K562 (cell line): Measurements from ENCODE around the gene MYO1E. TPM values are rescaled to one million over a fixed set of nuclear protein-coding genes. Genes with fewer than 3 reads are reported as not detected.

Experiments
- BRCA1 ChIP-seq, 2 experiments: fragments of 450-650 bp in 1 of 2; sonication (generic) in 1 of 2; formaldehyde crosslinking in 1 of 2; IDR thresholded peaks; 2 replicates each; pipeline versions ENCODE4 v1.5.0 to v1.6.1; 2017 to 2020; ENCODE audit warnings: mild to moderate bottlenecking in 1 of 2, missing genetic modification reagents in 1 of 2
- CAMTA2 ChIP-seq: fragments of 250-450 bp; sonication (Bioruptor Pico); conservative IDR thresholded peaks from 2 replicates; pipeline ENCODE4 v1.5.1; 2022
- CBX2 ChIP-seq: fragments of 200-600 bp; sonication (generic); IDR thresholded peaks from one replicate; pipeline ENCODE4 v1.6.1; 2012; ENCODE audit warnings: mild to moderate bottlenecking, low read length, inconsistent platforms; ENCODE audit not compliant: insufficient read depth, poor library complexity, severe bottlenecking
- CBX5 ChIP-seq: IDR thresholded peaks from 2 replicates; pipeline ENCODE4 v1.6.1; 2014; ENCODE audit warnings: low read depth, borderline replicate concordance
- CREB3L1 ChIP-seq: fragments of 450-650 bp; IDR thresholded peaks from 2 replicates; pipeline ENCODE4 v1.6.1; 2014; ENCODE audit warnings: low read depth, mild to moderate bottlenecking, moderate library complexity, borderline replicate concordance
- ESRRB ChIP-seq: fragments of 250-450 bp; sonication (Bioruptor Pico); IDR thresholded peaks from 2 replicates; pipeline ENCODE4 v1.5.0; 2020; ENCODE audit warnings: mild to moderate bottlenecking, moderate library complexity, borderline replicate concordance
- FOXK2 ChIP-seq, 2 experiments: fragments of 450-650 bp; IDR thresholded peaks in 1 of 2; conservative IDR thresholded peaks in 1 of 2; 2 replicates each; pipeline ENCODE4 v1.6.1; 2016; ENCODE audit warnings: low read depth in 2 of 2, mild to moderate bottlenecking in 1 of 2
- HNRNPUL1 ChIP-seq: fragments of 200-400 bp; formaldehyde crosslinking; IDR thresholded peaks from 2 replicates; pipeline ENCODE4 v1.6.1; 2017; ENCODE audit warnings: low read length
- KAT7 ChIP-seq: sonication (generic); formaldehyde crosslinking; IDR thresholded peaks from 2 replicates; pipeline ENCODE4 v1.8.0; 2022; ENCODE audit warnings: missing genetic modification reagents, mild to moderate bottlenecking, borderline replicate concordance
- MCM5 ChIP-seq: fragments of 450-650 bp; IDR thresholded peaks from 2 replicates; pipeline ENCODE4 v1.6.1; 2016; ENCODE audit warnings: low read depth
- MIER1 ChIP-seq: fragments of 450-650 bp; IDR thresholded peaks from 2 replicates; pipeline ENCODE4 v1.6.1; 2016; ENCODE audit warnings: antibody characterized with exemption, mild to moderate bottlenecking, low read depth
- MXD1 ChIP-seq: fragments of 250-450 bp; sonication (Bioruptor Pico); IDR thresholded peaks from 2 replicates; pipeline ENCODE4 v1.8.0; 2021; ENCODE audit warnings: borderline replicate concordance, mild to moderate bottlenecking, moderate library complexity; ENCODE audit not compliant: poor library complexity, severe bottlenecking
- PHB2 ChIP-seq: fragments of 450-650 bp; IDR thresholded peaks from 2 replicates; pipeline ENCODE4 v1.6.1; 2017; ENCODE audit warnings: low read depth
- SAFB ChIP-seq: fragments of 200-400 bp; formaldehyde crosslinking; IDR thresholded peaks from 2 replicates; pipeline ENCODE4 v1.6.1; 2017; ENCODE audit warnings: low read depth, low read length, borderline replicate concordance
- SMARCC2 ChIP-seq: fragments of 450-650 bp; IDR thresholded peaks from 2 replicates; pipeline ENCODE4 v1.6.1; 2017; ENCODE audit warnings: antibody characterized with exemption, moderate library complexity, mild to moderate bottlenecking, low read depth
- TSC22D4 ChIP-seq: fragments of 450-650 bp; IDR thresholded peaks from 2 replicates; pipeline ENCODE4 v1.6.1; 2016; ENCODE audit warnings: missing genetic modification characterization, missing biosample characterization, control low read depth
- USF2 ChIP-seq: sonication (generic); formaldehyde crosslinking; IDR thresholded peaks from 2 replicates; pipeline ENCODE4 v1.5.0; 2020; ENCODE audit warnings: missing genetic modification reagents
- ZNF274 ChIP-seq: IDR thresholded peaks from 2 replicates; pipeline ENCODE4 v1.6.1; 2011; ENCODE audit warnings: low read depth, mild to moderate bottlenecking, low read length, moderate library complexity, borderline replicate concordance
- ZNF277 ChIP-seq: fragments of 250-450 bp; sonication (Bioruptor Pico); IDR thresholded peaks from 2 replicates; pipeline ENCODE4 v1.8.0; 2022; ENCODE audit warnings: inconsistent platforms, mild to moderate bottlenecking, moderate library complexity, borderline replicate concordance
- ZNF512 ChIP-seq: IDR thresholded peaks from 2 replicates; pipeline ENCODE4 v1.6.1; 2016; ENCODE audit warnings: missing genetic modification characterization, missing compliant biosample characterization
- ZNF785 ChIP-seq: fragments of 250-450 bp; sonication (Bioruptor Pico); IDR thresholded peaks from 2 replicates; pipeline ENCODE4 v1.4.0; 2020; ENCODE audit warnings: mild to moderate bottlenecking
- ZSCAN32 ChIP-seq: fragments of 450-650 bp; formaldehyde crosslinking; IDR thresholded peaks from 2 replicates; pipeline ENCODE4 v1.4.0; 2020; ENCODE audit warnings: mild to moderate bottlenecking, moderate library complexity
- polyA plus RNA-seq, 8 experiments: library from polyadenylated mRNA; depleted of rRNA in 4 of 8; stranded (reverse) in 5 of 8; unstranded in 3 of 8; fragments of >200 nt; fragmentation: Nextera tagmentation in 2 of 8; fragmentation: Illumina TruSeq in 1 of 8; extraction: Ambion mirVana in 2 of 8; extraction: Trizol in 1 of 8; gene quantifications; 2 replicates each; pipeline versions ENCODE4 v1.2.1 to v1.2.3, GENCODE V29; 2011 to 2014; ENCODE audit warnings: inconsistent platforms in 1 of 8, missing spikeins in 1 of 8
- total RNA-seq, 7 experiments: library from RNA; depleted of rRNA in 6 of 7; stranded (reverse); fragments of >200 nt in 6 of 7; fragmentation: Illumina TruSeq in 2 of 7; extraction: Trizol in 2 of 7; gene quantifications; 2 replicates each; pipeline versions ENCODE4 v1.2.1 to v1.2.3, GENCODE V29; 2011 to 2021; ENCODE audit warnings: low replicate concordance in 1 of 7

The MYO1E gene
- total and polyA plus RNA-seq, 9 of the 15 experiments (the other 6 are each of a cell fraction or from before 2014, with no cell fraction given) = under 0.01 to 0.44 (median 0.01) TPM; not detected in 6

- TF ChIP-seq SMARCC2 (no peak), CBX2 (no peak), ESRRB (CRISPR knock-in tag) (no peak), MXD1 (no peak), CAMTA2 (CRISPR knock-in tag) (no peak), MCM5 (no peak), FOXK2 (conservative IDR thresholded peaks at IDR 0.05 in 1 of 2, IDR thresholded peaks at IDR 0.05 in 1 of 2; ENCODE audit: low read depth in 2 of 2) (no peak; a peak in 1 of 4 replicates), MIER1 (no peak), CREB3L1 (peak; percentile 37; the same call in 1 of the 2 replicates), CBX5 (0 out of 2 replicates have a peak, but pooled peaks have one; percentile 49), SAFB (no peak), USF2 (no peak), PHB2 (no peak), ZSCAN32 (no peak), ZNF512 (no peak), ZNF277 (CRISPR knock-in tag) (no peak), KAT7 (CRISPR knock-in tag) (no peak), TSC22D4 (tag) (no peak), ZNF785 (CRISPR knock-in tag) (no peak), HNRNPUL1 (no peak), BRCA1 (IDR thresholded peaks at IDR 0.05) (no peak), BRCA1 (CRISPR knock-in tag; IDR thresholded peaks at IDR 0.05) (no peak), ZNF274 (no peak)
Measured at GRCh38 chr15:59138243-59138642, 234.4 kb downstream of the MYO1E start (continued).
